Keratinocyte (primary cell): ENCODE results near the gene TFF3. TPM values are rescaled to one million over a fixed set of nuclear protein-coding genes. Genes with fewer than 3 reads are reported as not detected.
A peak's percentile ranks its signal among the peaks of the same experiment; 100 is the strongest.

Experiments used
- DNase-seq: peaks from one replicate; pipeline ENCODE4 v3.0.0-alpha.2; 2011; ENCODE audit warnings: low read depth, missing footprints, low spot score
- FAIRE-seq: peaks from 2 replicates; lab custom pipeline; 2011; peaks lifted over from hg19 to GRCh38; lab: Jason Lieb, UNC
- H2AFZ ChIP-seq: 2 replicates; pipeline ENCODE4 v1.6.0; 2012; ENCODE audit warnings: low read length, control low read depth, inconsistent platforms; ENCODE audit not compliant: control insufficient read depth
- H3K27ac ChIP-seq: 2 replicates; pipeline ENCODE4 v1.5.1; 2011; ENCODE audit warnings: low read length; ENCODE audit not compliant: control insufficient read depth, insufficient read depth
- H3K27me3 ChIP-seq: 3 replicates; pipeline ENCODE4 v1.6.0; 2011; ENCODE audit warnings: low read length; ENCODE audit not compliant: control insufficient read depth, insufficient read depth; ENCODE audit errors: extremely low read depth
- H3K36me3 ChIP-seq, 2 experiments: 2 replicates in 1 of 2; 3 replicates in 1 of 2; pipeline ENCODE4 v1.5.1; 2011; ENCODE audit warnings: low read length in 2 of 2, mild to moderate bottlenecking in 1 of 2; ENCODE audit not compliant: control insufficient read depth in 2 of 2, insufficient read depth in 2 of 2; ENCODE audit errors: extremely low read depth in 1 of 2
- H3K4me1 ChIP-seq: 3 replicates; pipeline ENCODE4 v1.5.1; 2011; ENCODE audit warnings: low read length; ENCODE audit not compliant: control insufficient read depth, insufficient read depth; ENCODE audit errors: extremely low read depth
- H3K4me2 ChIP-seq: 3 replicates; pipeline ENCODE4 v1.6.0; 2011; ENCODE audit warnings: low read depth, low read length; ENCODE audit not compliant: control insufficient read depth, insufficient read depth; ENCODE audit errors: extremely low read depth
- H3K4me3 ChIP-seq, 3 experiments: fragments of 200-600 bp in 1 of 3; sonication (generic) in 1 of 3; 2 replicates in 2 of 3; 3 replicates in 1 of 3; pipeline ENCODE4 v1.5.1; 2011 to 2016; ENCODE audit warnings: low read length in 3 of 3, mild to moderate bottlenecking in 3 of 3, control low read depth in 2 of 3, inconsistent platforms in 1 of 3, low read depth in 1 of 3, mixed read lengths in 1 of 3, mixed run types in 1 of 3, moderate library complexity in 1 of 3; ENCODE audit not compliant: control insufficient read depth in 2 of 3, insufficient read depth in 2 of 3; ENCODE audit errors: extremely low read depth in 1 of 3
- H3K79me2 ChIP-seq: 2 replicates; pipeline ENCODE4 v1.6.0; 2012; ENCODE audit warnings: low read length; ENCODE audit not compliant: control insufficient read depth, insufficient read depth
- H3K9ac ChIP-seq: 3 replicates; pipeline ENCODE4 v1.6.0; 2011; ENCODE audit warnings: low read length; ENCODE audit not compliant: control insufficient read depth, insufficient read depth; ENCODE audit errors: extremely low read depth
- H3K9me1 ChIP-seq: 3 replicates; pipeline ENCODE4 v1.6.0; 2011; ENCODE audit warnings: low read length; ENCODE audit not compliant: control insufficient read depth, insufficient read depth; ENCODE audit errors: extremely low read depth
- H3K9me3 ChIP-seq: 2 replicates; pipeline ENCODE4 v1.5.1; 2012; ENCODE audit warnings: low read depth, low read length; ENCODE audit not compliant: control insufficient read depth
- H4K20me1 ChIP-seq: 3 replicates; pipeline ENCODE4 v1.6.0; 2011; ENCODE audit warnings: low read length; ENCODE audit not compliant: control insufficient read depth, insufficient read depth; ENCODE audit errors: extremely low read depth
- CTCF ChIP-seq, 3 experiments: IDR thresholded peaks in 1 of 3; conservative IDR thresholded peaks in 1 of 3; optimal IDR thresholded peaks in 1 of 3; 2 replicates in 2 of 3; 3 replicates in 1 of 3; pipeline versions ENCODE3 to v1.5.1; 2011; ENCODE audit warnings: low read length in 3 of 3, mild to moderate bottlenecking in 3 of 3, moderate library complexity in 2 of 3, control low read depth in 1 of 3, inconsistent platforms in 1 of 3; ENCODE audit not compliant: insufficient read depth in 2 of 3; ENCODE audit errors: extremely low read depth in 1 of 3
- EZH2 ChIP-seq: IDR thresholded peaks from one replicate; pipeline ENCODE4 v1.6.1; 2012; ENCODE audit warnings: inconsistent platforms, mild to moderate bottlenecking, low read length, moderate library complexity
- dilution Hi-C: fragments of 300-500 bp; cut with MboI; formaldehyde crosslinking; loops from one replicate; pipeline ENCODE4 v1.7.0; 2020; ENCODE audit warnings: low sequenced_read_pairs; ENCODE audit not compliant: extremely low pct_ligation_motif_present
- polyA plus RNA-seq, 5 experiments: library from polyadenylated mRNA; depleted of rRNA in 3 of 5; stranded (reverse) in 3 of 5; stranded (forward) in 1 of 5; unstranded in 1 of 5; fragments of >200 nt; gene quantifications; 1 replicate in 1 of 5; 2 replicates in 3 of 5; 3 replicates in 1 of 5; pipeline versions ENCODE4 v1.2.1 to v1.2.3, GENCODE V29; 2011 to 2012; ENCODE audit warnings: missing spikeins in 2 of 5, low read depth in 1 of 5, low replicate concordance in 1 of 5

Gene TFF3
- polyA plus RNA-seq, 1 donor (not counting 4 experiments of a cell fraction or from before 2014, with no cell fraction given), result not detected

- H3K4me3 ChIP-seq, result no peak overlapping the region
- no peak overlapping the region for H3K27ac ChIP-seq
- peaks cover 4% of the 10 kb centered on the region for H3K27me3 ChIP-seq
- FAIRE-seq, result no peak
- H2AFZ ChIP-seq, result no peak overlapping the region
- H3K9ac ChIP-seq, result no peak overlapping the region
- TF ChIP-seq CTCF (optimal IDR thresholded peaks at IDR 0.05 in 1 of 3, IDR thresholded peaks at IDR 0.05 in 1 of 3, conservative IDR thresholded peaks at IDR 0.05 in 1 of 3; ENCODE audit: extremely low read depth in 1 of 3, insufficient read depth in 2 of 3, low read length in 3 of 3) (peak; percentile 47 to 69 (median 64)), EZH2 (no peak)
- H3K9me1 ChIP-seq, result no peaks in the 10 kb centered on the region
- H4K20me1 ChIP-seq, result no peaks in the 10 kb centered on the region
- DNase-seq, result no peak
- no peaks in the 10 kb centered on the region for H3K9me3 ChIP-seq
- no peaks in the 10 kb centered on the region for H3K4me1 ChIP-seq
- dilution Hi-C loops, result no loop called here
- no peaks in the 10 kb centered on the region for H3K79me2 ChIP-seq
- no peaks in the 10 kb centered on the region for H3K36me3 ChIP-seq
- no peak overlapping the region for H3K4me2 ChIP-seq
These were observed 22.9 kb upstream of the TFF3 start for GRCh38 chr21:42337830-42338728.

- no peak for DNase-seq
- Histone ChIP-seq H4K20me1 (no peaks in the 10 kb centered on the region), H3K9ac (no peak overlapping the region), H3K27ac (no peak overlapping the region), H3K9me1 (no peaks in the 10 kb centered on the region), H3K4me2 (no peak overlapping the region), H3K27me3 (peaks cover 4% of the 10 kb centered on the region), H3K4me1 (no peaks in the 10 kb centered on the region), H2AFZ (no peak overlapping the region), H3K79me2 (no peaks in the 10 kb centered on the region), H3K9me3 (no peaks in the 10 kb centered on the region), H3K4me3 (no peak overlapping the region), H3K36me3 (no peaks in the 10 kb centered on the region)
- dilution Hi-C loops, result no loop called here
- FAIRE-seq, result no peak
- TF ChIP-seq EZH2 (no peak), CTCF (optimal IDR thresholded peaks at IDR 0.05 in 1 of 3, IDR thresholded peaks at IDR 0.05 in 1 of 3, conservative IDR thresholded peaks at IDR 0.05 in 1 of 3; ENCODE audit: extremely low read depth in 1 of 3, insufficient read depth in 2 of 3, low read length in 3 of 3) (no peak)
These were observed 22.1 kb upstream of the TFF3 start for GRCh38 chr21:42337276-42337675.
